ENCODE measurements around the gene TM2D3.

The TM2D3 gene

GRCh38 chr15:101608201-101608600 lies 44.0 kb downstream of the TM2D3 start:
- H3K4me3 ChIP-seq (replicated peaks; ENCODE audit: low read depth, low read length) = no peak overlapping the region
- TF ChIP-seq CTCF (IDR thresholded peaks at IDR 0.05; ENCODE audit: low read length, missing control alignments) = no peak
- no peak for DNase-seq (ENCODE audit: low read depth)

- TF ChIP-seq CTCF (IDR thresholded peaks at IDR 0.05; ENCODE audit: low read length, missing control alignments) = no peak
- no peak overlapping the region for H3K4me3 ChIP-seq (replicated peaks; ENCODE audit: low read depth, low read length)
- no peak for DNase-seq (ENCODE audit: low read depth)
Observed at GRCh38 chr15:101607108-101607507, 45.1 kb downstream of the TM2D3 start.

- no peak for TF ChIP-seq CTCF (IDR thresholded peaks at IDR 0.05; ENCODE audit: low read length, missing control alignments)
- no peak overlapping the region for H3K4me3 ChIP-seq (replicated peaks; ENCODE audit: low read depth, low read length)
Observed at GRCh38 chr15:101604124-101604874, 47.9 kb downstream of the TM2D3 start.

GRCh38 chr15:101602801-101603200 lies 49.4 kb downstream of the TM2D3 start:
- no peak for TF ChIP-seq CTCF (IDR thresholded peaks at IDR 0.05; ENCODE audit: low read length, missing control alignments)
- no peak overlapping the region for H3K4me3 ChIP-seq (replicated peaks; ENCODE audit: low read depth, low read length)
- no peak for DNase-seq (ENCODE audit: low read depth)

More at GRCh38 chr15:101604124-101604874, 47.9 kb downstream of the TM2D3 start:
- no peak for DNase-seq (ENCODE audit: low read depth)

GRCh38 chr15:101600035-101600434 lies 52.1 kb downstream of the TM2D3 start:
- no peak for TF ChIP-seq CTCF (IDR thresholded peaks at IDR 0.05; ENCODE audit: low read length, missing control alignments)
- no peak for DNase-seq (ENCODE audit: low read depth)
- H3K4me3 ChIP-seq (replicated peaks; ENCODE audit: low read depth, low read length) = no peak overlapping the region

- no peak for TF ChIP-seq CTCF (IDR thresholded peaks at IDR 0.05; ENCODE audit: low read length, missing control alignments)
- DNase-seq (ENCODE audit: low read depth) = no peak
- H3K4me3 ChIP-seq (replicated peaks; ENCODE audit: low read depth, low read length) = no peak overlapping the region
Observed at GRCh38 chr15:101599091-101599490, 53.1 kb downstream of the TM2D3 start.
